Measurements from ENCODE around the gene FGF14. TPM values are rescaled to one million over a fixed set of nuclear protein-coding genes. Genes with fewer than 3 reads are reported as not detected.

FGF14 gene
- total RNA-seq, 1 donor from 2014 or later: 1.7 TPM

DNA sequence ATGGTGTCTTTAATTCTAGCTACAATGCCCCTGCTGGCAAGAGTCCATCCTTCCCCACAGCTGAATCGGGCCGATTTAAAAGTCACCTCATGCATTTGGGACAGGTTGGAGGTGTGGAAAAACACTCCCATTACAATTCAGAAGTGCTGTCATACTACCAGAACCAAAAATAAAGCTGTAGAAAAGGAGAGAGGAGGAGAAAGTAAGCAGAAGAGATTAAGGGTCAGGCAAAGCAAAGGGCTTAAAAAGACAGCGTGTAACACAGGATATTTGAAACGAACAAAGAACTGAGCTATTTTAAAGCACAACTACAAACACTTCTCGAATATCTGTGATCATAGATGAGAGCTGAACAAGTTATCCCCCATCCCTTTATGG is 90.4 kb downstream of the FGF14 start:
- no peak overlapping the region for H3K27ac Mint-ChIP-seq (ENCODE audit: unreplicated experiment)
- TF ChIP-seq, protein P1, sequence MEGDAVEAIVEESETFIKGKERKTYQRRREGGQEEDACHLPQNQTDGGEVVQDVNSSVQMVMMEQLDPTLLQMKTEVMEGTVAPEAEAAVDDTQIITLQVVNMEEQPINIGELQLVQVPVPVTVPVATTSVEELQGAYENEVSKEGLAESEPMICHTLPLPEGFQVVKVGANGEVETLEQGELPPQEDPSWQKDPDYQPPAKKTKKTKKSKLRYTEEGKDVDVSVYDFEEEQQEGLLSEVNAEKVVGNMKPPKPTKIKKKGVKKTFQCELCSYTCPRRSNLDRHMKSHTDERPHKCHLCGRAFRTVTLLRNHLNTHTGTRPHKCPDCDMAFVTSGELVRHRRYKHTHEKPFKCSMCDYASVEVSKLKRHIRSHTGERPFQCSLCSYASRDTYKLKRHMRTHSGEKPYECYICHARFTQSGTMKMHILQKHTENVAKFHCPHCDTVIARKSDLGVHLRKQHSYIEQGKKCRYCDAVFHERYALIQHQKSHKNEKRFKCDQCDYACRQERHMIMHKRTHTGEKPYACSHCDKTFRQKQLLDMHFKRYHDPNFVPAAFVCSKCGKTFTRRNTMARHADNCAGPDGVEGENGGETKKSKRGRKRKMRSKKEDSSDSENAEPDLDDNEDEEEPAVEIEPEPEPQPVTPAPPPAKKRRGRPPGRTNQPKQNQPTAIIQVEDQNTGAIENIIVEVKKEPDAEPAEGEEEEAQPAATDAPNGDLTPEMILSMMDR (conservative IDR thresholded peaks at IDR 0.05): no peak
- H3K9me3 Mint-ChIP-seq: no peaks in the 10 kb centered on the region
- no peaks in the 10 kb centered on the region for H3K36me3 Mint-ChIP-seq (ENCODE audit: low read depth)
- H3K27me3 Mint-ChIP-seq (ENCODE audit: low read depth): no peaks in the 10 kb centered on the region
- DNase-seq (ENCODE audit: low read depth, low spot score): no peak
- H3K4me3 Mint-ChIP-seq: no peak overlapping the region
- peaks cover 7% of the 10 kb centered on the region for H3K4me1 Mint-ChIP-seq

- TF ChIP-seq, protein P1 (conservative IDR thresholded peaks at IDR 0.05): no peak
- H3K4me3 Mint-ChIP-seq: no peak overlapping the region
- no peaks in the 10 kb centered on the region for H3K9me3 Mint-ChIP-seq
- no peaks in the 10 kb centered on the region for H3K27me3 Mint-ChIP-seq (ENCODE audit: low read depth)
- no peaks in the 10 kb centered on the region for H3K36me3 Mint-ChIP-seq (ENCODE audit: low read depth)
- no peak overlapping the region for H3K27ac Mint-ChIP-seq (ENCODE audit: unreplicated experiment)
- DNase-seq (ENCODE audit: low read depth, low spot score): no peak
- H3K4me1 Mint-ChIP-seq: peaks cover 7% of the 10 kb centered on the region
These were observed 91.0 kb downstream of the FGF14 start for GRCh38 chr13:102310691-102311418.

- no peak overlapping the region for H3K4me3 Mint-ChIP-seq
- no peaks in the 10 kb centered on the region for H3K36me3 Mint-ChIP-seq (ENCODE audit: low read depth)
- no peaks in the 10 kb centered on the region for H3K9me3 Mint-ChIP-seq
- DNase-seq (ENCODE audit: low read depth, low spot score): no peak
- H3K27ac Mint-ChIP-seq (ENCODE audit: unreplicated experiment): no peak overlapping the region
- no peaks in the 10 kb centered on the region for H3K27me3 Mint-ChIP-seq (ENCODE audit: low read depth)
- H3K4me1 Mint-ChIP-seq: peaks cover 7% of the 10 kb centered on the region
- TF ChIP-seq, protein P1 (conservative IDR thresholded peaks at IDR 0.05): no peak
These were observed 92.7 kb downstream of the FGF14 start for GRCh38 chr13:102309110-102309509.

GRCh38 chr13:102302534-102302933 is 99.3 kb downstream of the FGF14 start:
- no peak for DNase-seq (ENCODE audit: low read depth, low spot score)
- no peaks in the 10 kb centered on the region for H3K9me3 Mint-ChIP-seq
- H3K27me3 Mint-ChIP-seq (ENCODE audit: low read depth): no peaks in the 10 kb centered on the region
- H3K4me1 Mint-ChIP-seq: no peaks in the 10 kb centered on the region
- no peak overlapping the region for H3K4me3 Mint-ChIP-seq
- no peak overlapping the region for H3K27ac Mint-ChIP-seq (ENCODE audit: unreplicated experiment)
- TF ChIP-seq, protein P1 (conservative IDR thresholded peaks at IDR 0.05): no peak
- H3K36me3 Mint-ChIP-seq (ENCODE audit: low read depth): no peaks in the 10 kb centered on the region

GRCh38 chr13:102300379-102300778 is 101.5 kb downstream of the FGF14 start:
- H3K27ac Mint-ChIP-seq (ENCODE audit: unreplicated experiment): no peak overlapping the region
- H3K9me3 Mint-ChIP-seq: no peaks in the 10 kb centered on the region
- H3K4me3 Mint-ChIP-seq: no peak overlapping the region
- no peak for DNase-seq (ENCODE audit: low read depth, low spot score)
- no peaks in the 10 kb centered on the region for H3K36me3 Mint-ChIP-seq (ENCODE audit: low read depth)
- no peaks in the 10 kb centered on the region for H3K4me1 Mint-ChIP-seq
- no peaks in the 10 kb centered on the region for H3K27me3 Mint-ChIP-seq (ENCODE audit: low read depth)
- TF ChIP-seq, protein P1 (conservative IDR thresholded peaks at IDR 0.05): no peak

Measured in neural crest cell (in vitro differentiated cells).